HG02798 (cell line): ENCODE results near the gene BCKDK.

Experiments
- ATAC-seq: cut with Tn5 transposase; IDR thresholded peaks from one replicate; pipeline ENCODE4 v1.9.1; 2021; ENCODE audit warnings: mild to moderate bottlenecking; ENCODE audit not compliant: unreplicated experiment, poor library complexity

BCKDK gene

DNA sequence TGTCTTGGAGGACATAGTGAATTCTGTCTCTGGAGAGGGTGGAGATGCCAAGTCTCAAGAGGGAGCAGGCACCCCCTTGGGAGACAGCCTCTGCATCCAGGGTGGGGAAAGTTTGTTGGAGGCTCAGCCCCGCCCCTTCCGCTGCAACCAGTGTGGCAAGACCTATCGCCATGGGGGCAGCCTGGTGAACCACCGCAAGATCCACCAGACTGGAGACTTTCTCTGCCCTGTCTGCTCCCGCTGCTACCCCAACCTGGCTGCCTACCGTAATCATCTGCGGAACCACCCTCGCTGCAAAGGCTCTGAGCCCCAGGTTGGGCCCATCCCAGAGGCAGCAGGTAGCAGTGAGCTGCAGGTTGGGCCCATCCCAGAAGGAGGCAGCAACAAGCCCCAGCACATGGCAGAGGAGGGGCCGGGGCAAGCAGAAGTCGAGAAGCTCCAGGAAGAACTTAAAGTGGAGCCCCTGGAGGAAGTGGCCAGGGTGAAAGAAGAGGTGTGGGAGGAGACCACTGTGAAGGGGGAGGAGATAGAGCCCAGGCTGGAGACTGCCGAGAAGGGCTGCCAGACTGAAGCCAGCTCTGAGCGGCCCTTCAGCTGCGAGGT lies 28.7 kb upstream of the BCKDK start:
- no peak for ATAC-seq

- no peak for ATAC-seq
These were observed 28.1 kb upstream of the BCKDK start for GRCh38 chr16:31080035-31080629.

DNA sequence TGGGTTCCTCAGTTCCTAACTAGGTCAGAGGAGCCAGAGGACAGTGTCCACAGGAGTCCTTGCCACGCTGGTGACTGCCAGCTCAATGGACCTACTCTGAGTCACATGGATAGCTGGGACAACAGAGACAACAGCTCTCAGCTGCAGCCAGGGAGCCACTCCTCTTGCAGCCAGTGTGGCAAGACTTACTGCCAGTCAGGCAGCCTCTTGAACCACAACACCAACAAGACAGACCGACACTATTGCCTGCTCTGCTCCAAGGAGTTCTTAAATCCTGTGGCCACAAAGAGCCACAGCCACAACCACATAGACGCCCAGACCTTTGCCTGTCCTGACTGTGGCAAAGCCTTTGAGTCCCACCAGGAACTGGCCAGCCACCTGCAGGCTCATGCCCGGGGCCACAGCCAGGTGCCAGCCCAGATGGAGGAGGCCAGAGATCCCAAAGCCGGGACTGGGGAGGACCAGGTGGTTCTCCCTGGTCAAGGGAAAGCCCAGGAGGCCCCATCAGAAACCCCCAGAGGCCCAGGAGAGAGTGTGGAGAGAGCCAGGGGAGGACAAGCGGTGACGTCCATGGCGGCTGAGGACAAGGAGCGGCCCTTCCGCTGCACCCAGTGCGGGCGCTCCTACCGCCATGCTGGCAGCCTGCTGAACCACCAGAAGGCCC lies 27.3 kb upstream of the BCKDK start:
- ATAC-seq, result no peak

DNA sequence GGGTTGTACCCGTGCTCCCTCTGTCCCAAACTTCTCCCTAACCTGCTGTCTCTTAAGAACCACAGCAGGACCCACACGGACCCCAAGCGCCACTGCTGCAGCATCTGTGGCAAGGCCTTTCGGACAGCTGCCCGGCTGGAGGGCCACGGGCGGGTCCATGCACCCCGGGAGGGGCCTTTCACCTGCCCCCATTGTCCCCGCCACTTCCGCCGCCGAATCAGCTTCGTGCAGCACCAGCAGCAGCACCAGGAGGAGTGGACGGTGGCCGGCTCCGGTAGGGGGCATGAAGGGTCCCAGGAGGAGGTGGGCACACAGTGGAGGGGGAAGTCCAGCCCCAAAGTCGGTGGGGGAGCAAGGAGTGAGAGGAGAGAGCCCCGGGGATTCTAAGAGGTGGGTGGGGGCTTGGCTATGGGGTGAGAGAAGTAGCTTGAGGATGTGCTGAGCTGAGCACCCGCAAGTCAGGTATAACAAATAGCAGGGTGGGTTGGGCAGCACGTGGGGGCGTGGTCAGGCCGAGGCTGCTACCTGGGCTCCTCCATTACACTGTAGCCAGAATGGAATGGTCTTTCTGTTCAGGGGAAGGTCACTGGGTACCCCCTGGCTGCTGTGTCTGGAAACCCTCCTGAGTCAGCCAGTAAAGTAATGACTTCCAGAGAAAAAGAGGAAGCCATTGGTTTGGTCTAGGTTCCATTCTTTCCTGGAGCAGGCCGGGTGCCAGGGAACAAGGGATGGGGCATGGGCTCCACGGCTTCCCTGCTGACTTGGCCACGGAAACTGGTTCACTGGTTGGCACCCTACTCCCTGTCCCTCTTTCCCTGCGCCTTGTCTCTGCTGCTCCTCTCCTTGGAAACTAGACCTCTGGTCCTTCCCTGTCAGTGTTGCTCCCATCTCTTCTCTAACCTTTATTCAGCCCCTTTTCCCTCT lies 26.5 kb upstream of the BCKDK start:
- ATAC-seq, result no peak

DNA sequence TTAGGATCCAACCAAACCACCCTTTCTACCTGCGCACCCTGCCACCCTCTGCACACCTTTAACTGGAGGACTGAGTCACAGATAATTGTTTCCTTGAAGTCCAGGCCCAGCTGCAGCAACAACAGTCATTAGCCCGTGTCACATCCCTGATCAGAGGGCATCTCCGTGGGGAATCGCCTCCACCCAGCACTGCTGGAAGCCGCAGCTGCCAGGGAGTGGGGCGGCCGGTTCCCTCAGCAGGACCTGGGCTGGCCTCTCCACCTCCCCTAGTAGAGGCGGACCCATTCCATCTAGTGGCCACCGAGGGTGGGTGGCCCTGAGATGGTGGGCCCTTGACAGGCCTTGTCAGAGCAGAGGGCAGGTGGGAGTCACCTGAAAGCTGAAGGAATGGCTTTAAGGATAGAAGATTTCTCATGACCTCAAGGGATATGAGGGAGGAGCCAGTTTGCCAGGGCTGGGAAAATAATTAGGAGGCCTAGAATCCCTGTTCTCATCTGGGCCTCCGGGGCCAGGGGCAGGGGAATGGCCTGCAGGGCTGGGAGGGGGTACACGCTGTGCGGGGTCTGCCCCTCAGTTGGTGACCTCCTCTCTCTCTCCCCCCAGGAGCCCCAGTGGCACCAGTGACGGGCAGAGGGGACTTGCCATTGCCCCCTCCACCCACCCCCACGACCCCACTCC lies 25.7 kb upstream of the BCKDK start:
- ATAC-seq, result no peak

DNA sequence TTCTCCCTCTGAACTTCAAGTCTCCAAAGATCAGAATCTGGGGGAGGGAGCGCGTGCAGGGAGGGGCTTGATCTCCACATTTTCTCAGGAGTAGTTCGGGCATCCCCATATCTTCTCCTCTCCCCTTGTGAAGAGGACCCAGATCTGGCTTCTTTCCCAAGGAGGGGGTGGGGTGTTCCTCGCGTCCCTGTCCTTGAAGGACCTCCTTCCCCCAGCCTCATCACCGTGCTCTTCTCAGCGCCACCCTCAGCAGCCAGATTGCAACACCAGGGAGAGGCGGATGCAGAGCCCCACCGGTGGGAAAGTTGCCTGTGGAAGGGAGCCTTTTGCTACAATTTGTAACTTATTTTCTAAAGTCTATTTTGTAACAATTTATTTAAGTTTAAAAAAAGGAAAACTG lies 25.1 kb upstream of the BCKDK start:
- no peak for ATAC-seq

DNA sequence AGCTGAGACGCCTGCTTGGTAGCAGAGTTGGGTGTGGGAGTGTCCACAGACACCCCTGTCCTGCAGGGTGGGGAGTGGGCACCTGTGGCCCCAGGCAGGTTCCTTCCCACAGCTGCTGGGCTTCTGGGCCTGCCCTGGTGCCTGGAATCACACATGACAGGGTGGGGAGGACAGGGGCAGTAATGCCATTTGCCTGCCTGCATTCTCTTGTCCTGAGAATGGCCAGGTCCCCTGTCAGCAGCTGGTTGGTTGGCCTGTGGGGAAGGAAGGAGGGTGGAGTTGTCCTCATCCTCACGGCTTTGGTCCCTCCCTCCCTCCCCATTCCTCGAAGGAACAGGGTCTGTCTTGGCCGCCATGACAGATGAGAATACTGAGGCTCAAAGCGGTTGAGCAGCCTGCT lies 24.6 kb upstream of the BCKDK start:
- ATAC-seq, result no peak

GRCh38 chr16:31083981-31084380 lies 24.2 kb upstream of the BCKDK start:
- ATAC-seq, result no peak

- ATAC-seq, result no peak
These were observed 23.4 kb upstream of the BCKDK start for GRCh38 chr16:31084584-31085302.

- no peak for ATAC-seq
These were observed 22.8 kb upstream of the BCKDK start for GRCh38 chr16:31085411-31085810.

DNA sequence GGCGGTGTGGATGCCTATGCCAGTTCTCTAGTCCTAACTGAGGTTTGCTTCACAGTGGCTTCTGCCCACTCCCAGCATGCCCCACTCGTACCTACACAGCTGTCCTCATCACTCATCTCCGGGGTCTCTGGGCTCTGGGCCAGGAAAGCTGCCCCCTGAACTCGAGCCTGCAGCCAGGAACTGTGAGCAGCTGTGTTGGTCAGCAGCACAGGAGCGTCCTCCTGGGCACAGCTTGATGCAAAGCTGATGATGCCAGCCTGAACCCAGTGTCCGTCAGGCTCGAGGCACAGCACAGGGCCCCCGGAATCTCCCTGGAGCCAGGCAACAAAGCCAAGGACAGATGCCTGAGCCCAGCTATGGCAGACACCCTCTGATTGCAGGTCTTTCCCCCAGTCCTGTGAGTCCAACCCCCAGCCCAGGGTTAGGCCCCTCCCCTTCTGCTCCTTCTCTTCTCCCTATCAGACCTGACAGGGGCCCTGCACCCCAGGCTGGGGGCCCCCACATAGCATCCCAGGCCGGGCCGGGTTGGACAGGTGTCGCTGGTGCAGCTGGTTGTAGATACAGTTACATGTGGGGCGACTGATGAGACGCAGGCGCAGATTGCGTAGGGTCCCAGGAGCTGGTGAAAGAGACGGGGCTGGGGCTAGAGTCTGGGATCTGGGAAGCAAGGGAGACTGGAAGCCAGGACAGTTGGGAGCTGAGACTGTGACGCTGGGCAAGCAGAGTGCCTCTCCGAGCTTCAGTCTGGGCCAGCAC lies 22.1 kb upstream of the BCKDK start:
- no peak for ATAC-seq

- no peak for ATAC-seq
These were observed 21.6 kb upstream of the BCKDK start for GRCh38 chr16:31086629-31086906.

DNA sequence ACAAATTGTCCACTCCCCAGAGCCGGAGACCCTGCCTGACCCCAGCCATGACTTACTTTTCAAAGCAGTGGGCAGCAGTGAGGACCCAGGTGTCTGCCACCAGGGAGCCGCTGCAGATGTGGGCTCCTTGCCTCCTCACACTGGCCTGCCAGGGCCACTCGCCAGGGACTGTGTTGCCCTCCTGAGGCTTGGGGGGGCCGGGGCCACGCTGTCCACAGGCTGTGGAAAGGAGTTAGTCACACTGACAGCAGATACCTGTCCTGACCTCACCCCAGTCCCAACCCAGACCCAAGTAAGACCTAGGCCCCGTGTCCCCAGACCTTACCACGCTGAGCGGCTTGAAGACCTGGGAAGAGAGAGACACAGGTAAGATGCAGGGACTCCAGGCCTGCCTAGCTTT lies 20.7 kb upstream of the BCKDK start:
- ATAC-seq, result no peak

GRCh38 chr16:31087971-31088370 lies 20.2 kb upstream of the BCKDK start:
- ATAC-seq, result no peak

- ATAC-seq, result no peak
These were observed 19.6 kb upstream of the BCKDK start, which contains the start of gene PRSS53 for GRCh38 chr16:31088459-31089183. Gene PRSS53 (minus strand): TSS chr16:31088943. CDS start chr16:31088809, 134 bp downstream.

- ATAC-seq, result no peak
These were observed 19.0 kb upstream of the BCKDK start for GRCh38 chr16:31089199-31089598.

DNA sequence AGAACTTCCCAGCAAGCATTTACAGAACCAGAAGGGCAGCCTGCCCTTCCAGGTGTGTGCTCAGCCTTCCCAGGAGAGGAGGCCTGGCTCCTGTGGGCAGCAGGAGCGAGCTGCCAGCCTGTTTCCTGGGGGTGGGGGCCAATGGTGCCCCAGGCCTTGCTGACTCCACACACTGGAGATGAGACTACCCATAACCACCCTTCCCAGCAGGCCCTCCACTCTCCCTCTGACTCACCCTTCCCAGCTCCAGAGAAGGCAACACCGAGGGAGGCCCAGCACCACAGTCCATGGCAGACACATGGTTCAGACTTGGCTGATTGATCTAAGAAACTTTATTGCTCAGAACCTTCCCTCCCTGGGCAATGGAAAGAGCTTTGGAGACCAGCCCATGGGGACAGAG lies 17.6 kb upstream of the BCKDK start:
- no peak for ATAC-seq

DNA sequence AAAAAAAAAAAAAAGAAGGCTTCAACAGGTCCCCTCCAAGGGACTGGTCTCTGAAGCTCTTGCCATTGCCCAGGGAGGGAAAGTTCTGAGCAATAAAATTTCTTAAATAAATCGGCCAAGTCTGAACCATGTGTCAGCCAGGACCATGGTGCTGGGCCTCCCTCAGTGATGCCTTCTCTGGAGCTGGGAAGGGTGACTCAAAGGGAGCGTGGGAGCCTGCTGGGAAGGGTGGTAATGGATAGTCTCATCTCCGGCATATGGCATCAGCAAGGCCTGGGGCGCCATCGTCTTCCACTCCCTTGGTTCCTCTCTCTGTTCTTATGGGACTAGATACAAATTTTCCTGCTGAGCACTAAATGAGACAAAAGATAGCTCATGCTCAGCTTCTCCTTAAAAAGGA lies 15.9 kb upstream of the BCKDK start:
- ATAC-seq, result no peak
